Measurements from ENCODE around the gene PHACTR1. TPM values are rescaled to one million over a fixed set of nuclear protein-coding genes. Genes with fewer than 3 reads are reported as not detected.
"Not testable (repeated sequence)": the region's sequence is repeated elsewhere in the genome, so short reads cannot be mapped to it uniquely, and the experiment has no call there.

PHACTR1 gene
- polyA plus RNA-seq, 1 donor, result 7.0 TPM

- no peak for DNase-seq (ENCODE audit: low read depth)
Observed at GRCh38 chr6:13235339-13235738, 518.8 kb downstream of the PHACTR1 start.

DNA sequence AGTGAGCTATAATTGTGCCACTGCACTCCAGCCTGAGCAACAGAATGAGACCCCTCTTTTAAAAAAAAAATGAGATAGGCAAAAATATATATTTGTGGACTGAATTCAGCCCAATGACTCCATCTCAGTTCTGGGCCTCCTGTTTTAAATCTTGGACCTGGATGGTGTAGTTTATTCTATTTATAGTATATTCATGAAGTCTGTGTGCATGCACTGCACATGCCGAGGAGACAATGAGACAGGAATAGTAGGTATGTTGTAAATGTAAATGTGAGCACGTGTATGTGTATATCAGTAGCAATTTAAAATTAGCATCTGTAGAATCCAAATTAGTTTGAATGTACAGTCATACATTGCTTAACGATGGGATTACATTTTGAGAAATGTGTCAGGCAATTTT, 520.8 kb downstream of the PHACTR1 start:
- DNase-seq (ENCODE audit: low read depth), result no peak

- no peak for DNase-seq (ENCODE audit: low read depth)
Observed at GRCh38 chr6:13238017-13238416, 521.5 kb downstream of the PHACTR1 start.

DNA sequence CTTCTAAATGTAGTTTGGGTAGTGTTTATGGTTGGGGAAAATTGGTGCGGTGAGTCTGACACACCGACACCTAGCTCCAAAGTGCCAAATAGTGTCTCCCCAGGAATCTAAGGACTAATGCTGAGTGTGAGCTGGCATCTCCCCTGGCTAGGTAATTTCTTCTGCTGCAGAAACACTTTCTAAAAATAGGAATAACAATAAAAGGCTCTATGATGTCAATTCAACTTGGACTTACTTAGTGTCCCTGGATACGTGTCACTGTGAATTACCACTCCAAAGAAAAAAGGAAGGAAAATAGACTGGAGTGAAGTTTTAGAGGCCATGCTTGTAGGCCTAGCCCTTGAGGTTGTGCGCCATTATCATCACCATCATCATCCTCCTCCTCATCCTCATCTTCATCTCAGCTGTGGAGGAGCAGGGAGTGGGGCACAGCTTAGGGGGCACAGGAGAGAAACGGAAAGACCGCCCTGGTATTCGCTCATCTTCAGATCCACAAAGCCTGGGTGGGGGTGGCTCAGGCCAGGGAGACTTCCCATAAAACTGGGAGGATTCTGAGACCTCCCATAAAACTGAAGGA, 522.2 kb downstream of the PHACTR1 start:
- no peak for DNase-seq (ENCODE audit: low read depth)

DNA sequence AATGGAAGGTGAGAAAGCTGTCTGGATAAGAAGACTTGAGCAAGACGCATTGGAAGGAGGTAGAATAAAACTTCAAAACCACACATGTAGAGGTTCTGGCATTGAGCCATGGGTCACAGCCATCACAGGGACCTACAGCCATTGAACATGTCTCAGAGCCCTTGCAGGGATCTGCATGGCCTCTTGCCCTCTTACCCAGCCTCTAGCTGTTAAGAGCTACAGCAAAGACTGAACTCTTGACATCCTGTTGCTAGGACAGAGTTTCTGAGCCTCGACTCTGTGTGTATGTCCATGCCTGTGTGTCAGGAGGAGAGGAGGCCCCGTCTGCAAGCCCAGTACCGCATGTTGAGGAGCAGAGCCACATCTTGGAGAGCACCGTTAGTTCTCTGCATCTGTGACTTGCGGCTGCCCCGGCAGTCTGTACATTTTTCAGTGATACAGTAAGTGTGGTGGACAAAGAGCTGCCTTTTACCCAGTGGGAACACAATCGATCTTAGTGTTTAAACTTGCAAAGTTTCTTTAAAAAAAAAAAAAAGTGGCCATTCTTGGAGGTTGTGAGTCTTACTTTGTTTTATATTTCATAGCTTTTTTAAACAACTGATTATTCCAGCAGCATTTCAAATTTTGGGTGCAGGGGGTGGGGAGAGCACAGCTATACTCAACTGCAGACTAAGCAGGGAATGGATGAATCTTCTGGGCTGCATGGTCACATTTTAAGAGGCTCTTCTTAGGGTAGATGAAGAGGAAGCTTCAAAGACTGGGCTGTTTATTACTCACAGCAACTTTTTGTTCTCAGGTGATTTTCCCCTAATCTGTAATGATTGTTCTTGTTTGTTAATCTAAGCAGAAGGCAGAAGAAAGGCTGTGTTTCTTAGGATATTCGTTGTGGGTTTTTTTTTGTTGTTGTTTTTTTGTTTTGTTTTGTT, 523.2 kb downstream of the PHACTR1 start:
- DNase-seq (ENCODE audit: low read depth), result no peak

- DNase-seq (ENCODE audit: low read depth), result no peak
Observed at GRCh38 chr6:13241364-13241763, 524.8 kb downstream of the PHACTR1 start.

GRCh38 chr6:13242178-13242577, 525.6 kb downstream of the PHACTR1 start:
- no peak for DNase-seq (ENCODE audit: low read depth)

DNA sequence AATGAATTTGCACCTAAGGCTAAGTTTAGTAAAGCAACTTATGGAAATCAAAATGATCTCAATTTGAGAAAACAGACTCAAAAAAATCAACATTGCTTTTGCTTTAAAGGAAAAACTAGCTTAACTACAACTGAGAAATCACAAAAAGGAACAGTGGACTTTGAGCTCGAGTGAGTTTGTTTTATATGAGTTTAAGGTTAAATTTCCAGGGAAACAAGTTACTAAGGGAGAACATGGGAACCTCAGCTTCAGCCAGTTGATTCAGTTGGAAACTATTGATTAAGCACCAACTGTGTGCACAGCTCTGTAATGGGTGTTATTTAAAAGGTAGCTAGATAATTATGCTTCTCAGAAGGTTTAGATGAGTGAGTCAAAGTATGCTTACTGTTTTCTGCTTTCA, 526.0 kb downstream of the PHACTR1 start:
- no peak for DNase-seq (ENCODE audit: low read depth)

- DNase-seq (ENCODE audit: low read depth), result no peak
Observed at GRCh38 chr6:13243033-13243432, 526.5 kb downstream of the PHACTR1 start.

DNA sequence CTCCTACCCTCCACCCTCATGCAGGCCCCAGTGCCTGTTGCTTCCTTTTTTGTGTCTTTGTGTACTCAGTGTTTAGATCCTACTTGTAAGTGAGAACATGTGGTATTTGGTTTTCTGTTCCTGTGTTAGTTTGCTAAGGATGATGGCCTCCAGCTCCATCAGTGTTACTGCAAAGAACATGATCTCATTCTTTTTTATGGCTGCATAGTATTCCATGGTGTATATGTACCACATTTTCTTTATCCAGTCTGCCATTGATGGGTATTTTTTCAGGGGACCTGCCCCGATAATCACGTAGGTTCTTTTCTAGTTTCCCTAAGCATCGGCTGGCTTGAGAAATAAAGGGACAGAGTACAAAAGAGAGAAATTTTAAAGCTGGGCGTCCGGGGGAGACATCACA, 527.2 kb downstream of the PHACTR1 start:
- not testable (repeated sequence) for DNase-seq (ENCODE audit: low read depth)

DNA sequence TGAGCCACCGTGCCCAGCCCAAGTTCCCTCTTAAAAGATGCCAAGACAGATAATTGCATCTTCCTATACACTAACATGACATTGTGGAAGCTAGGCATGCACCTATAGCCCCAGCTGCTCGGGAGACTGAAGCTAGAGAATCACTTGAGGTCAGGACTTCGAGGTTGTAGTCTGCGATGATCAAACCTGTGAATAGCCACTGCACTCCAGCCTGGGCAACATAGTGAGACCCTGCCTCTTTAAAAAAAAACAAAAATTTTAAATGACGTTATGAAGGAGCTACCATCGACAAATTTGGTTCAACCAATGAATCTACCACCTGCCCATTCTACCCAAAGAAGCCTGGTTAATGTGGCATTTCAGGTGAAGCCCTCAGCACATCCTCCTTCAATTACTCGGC, 531.1 kb downstream of the PHACTR1 start:
- no peak for DNase-seq (ENCODE audit: low read depth)

DNA sequence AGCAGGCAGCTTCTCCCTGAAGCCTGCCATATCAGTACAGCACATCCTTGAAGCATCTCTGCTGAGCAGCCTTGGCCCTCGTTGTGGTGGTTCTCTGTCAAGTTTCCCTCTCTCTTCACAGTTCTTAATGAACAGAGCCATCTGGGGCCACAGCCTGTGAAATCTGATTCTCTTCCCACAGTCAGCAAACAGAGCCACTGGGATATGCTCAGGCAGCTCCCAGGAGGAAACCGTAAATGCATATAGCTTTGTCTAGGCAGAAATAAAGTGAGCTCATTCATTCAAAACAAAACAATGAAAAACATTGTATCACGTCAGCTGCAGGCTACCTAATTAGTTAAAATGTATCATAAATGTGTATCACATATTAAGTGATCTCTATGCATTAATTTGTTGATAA, 531.5 kb downstream of the PHACTR1 start:
- no peak for DNase-seq (ENCODE audit: low read depth)

DNA sequence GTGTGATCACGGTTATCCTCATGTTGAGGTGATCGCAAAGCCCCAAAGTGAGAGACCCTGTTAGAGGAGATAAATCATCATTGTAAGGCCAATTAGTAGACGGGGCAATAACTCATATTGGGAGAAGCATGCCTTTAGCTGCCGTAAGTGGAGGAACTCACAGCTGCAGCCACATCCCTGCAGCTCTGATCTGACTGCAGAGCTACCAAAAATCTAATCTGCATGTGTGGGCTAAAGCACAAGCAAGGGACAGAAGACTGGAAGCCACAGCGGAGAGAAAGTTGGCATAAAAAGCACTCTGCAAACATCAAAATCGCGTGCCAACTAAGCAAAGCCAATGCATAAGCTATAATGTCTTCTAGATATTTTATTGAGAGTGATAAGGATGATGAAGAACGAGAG, 532.0 kb downstream of the PHACTR1 start:
- DNase-seq (ENCODE audit: low read depth), result no peak

- DNase-seq (ENCODE audit: low read depth), result no peak
Observed at GRCh38 chr6:13248994-13249393, 532.4 kb downstream of the PHACTR1 start.

DNA sequence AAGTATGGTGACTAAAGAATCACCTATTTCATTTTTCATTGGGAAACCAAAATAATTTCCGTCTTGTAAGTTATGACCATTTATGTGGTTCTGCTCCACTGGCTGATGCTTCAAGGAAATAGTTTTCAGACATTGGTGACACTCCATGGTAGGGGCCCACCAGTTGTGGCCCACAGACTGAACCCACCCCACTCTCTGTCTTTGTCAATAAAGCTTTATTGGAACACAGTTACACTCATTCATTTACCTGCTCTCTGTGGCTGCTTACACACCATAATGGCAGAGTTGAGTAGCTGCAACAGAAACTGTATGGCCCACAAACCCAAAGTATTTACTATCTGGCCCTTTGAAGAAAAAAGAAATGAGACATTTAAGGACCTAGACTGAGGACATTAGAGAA, 533.2 kb downstream of the PHACTR1 start:
- no peak for DNase-seq (ENCODE audit: low read depth)

- DNase-seq (ENCODE audit: low read depth), result no peak
Observed at GRCh38 chr6:13250703-13251102, 534.1 kb downstream of the PHACTR1 start.

- no peak for DNase-seq (ENCODE audit: low read depth)
Observed at GRCh38 chr6:13251242-13251641, 534.7 kb downstream of the PHACTR1 start.

DNA sequence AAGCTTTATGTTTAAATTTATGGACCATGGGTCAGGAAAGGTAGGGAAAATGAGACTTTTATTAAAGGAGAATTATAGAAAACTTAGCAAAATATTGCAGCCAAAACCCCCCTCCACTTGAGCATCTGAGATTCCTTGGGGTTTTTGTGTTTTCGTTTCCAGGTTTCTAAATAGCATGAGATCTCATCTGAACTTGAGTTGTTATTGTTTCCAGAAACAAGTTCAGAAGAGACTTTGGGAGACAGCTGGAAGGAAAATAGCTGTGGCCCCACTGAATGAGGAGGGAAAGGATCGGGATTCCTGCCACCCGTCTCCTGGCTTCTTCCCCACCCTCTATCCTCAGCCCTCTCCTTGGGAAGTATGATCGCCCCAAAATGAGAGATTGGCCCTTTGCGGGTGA, 536.2 kb downstream of the PHACTR1 start:
- peak; percentile 82 for DNase-seq (ENCODE audit: low read depth)

DNA sequence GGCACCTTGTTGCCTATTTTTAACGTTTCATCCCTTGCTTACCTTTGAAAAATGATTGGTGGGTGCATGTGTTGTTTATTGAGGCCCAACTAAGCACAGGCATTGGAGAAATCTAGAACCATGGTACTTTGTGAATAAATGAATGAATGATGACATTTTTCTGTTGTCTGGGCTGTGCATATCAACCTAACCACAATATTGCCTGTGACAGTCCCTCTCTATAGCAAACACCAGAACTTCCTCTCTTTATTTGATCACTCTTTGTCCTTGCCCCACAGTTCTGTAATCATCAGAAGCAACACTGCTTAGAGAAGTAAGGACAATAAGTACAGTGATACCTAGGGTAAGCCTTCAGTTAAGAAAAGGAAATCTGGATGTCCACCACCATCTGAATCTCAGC, 536.7 kb downstream of the PHACTR1 start:
- DNase-seq (ENCODE audit: low read depth), result no peak

GRCh38 chr6:13256266-13257001, 539.9 kb downstream of the PHACTR1 start:
- no peak for DNase-seq (ENCODE audit: low read depth)

GRCh38 chr6:13259393-13259792, 542.8 kb downstream of the PHACTR1 start:
- no peak for DNase-seq (ENCODE audit: low read depth)

DNA sequence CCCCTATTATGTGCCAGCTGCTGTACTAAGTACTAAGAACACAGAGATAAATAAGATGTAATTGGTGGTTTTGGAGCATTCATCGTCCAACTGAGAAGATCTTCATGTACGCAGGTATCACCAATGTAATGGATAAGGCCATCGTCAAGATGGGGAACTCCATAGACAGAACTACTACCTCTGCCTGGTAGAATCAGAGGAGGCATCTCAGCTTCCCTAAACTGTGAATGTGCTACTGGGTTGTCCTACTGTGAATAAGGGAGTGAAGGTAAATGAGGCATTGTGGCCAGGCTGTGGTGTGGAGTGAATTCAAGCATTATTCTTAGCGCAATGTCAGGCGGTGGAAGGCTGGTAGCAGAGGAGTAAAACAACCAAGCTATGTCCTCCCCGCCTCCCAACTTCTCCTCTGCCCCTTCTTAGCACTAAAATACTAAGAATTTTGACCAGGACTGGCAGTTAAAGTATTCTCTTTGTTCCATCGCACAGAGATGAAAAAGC, 543.6 kb downstream of the PHACTR1 start:
- DNase-seq (ENCODE audit: low read depth), result no peak

Measured in forelimb muscle (tissue), 1 donor.